ENCODE data around the gene PHOSPHO1.
"Not testable (repeated sequence)": the region's sequence is repeated elsewhere in the genome, so short reads cannot be mapped to it uniquely, and the experiment has no call there.

Gene PHOSPHO1

GRCh38 chr17:49193513-49194296 is 36.9 kb downstream of the PHOSPHO1 start:
- DNase-seq (ENCODE audit: low read depth, low spot score): peak; percentile 75

- peak; percentile 90 for DNase-seq (ENCODE audit: low read depth, low spot score)
These were observed 38.5 kb downstream of the PHOSPHO1 start for GRCh38 chr17:49191917-49192741.

GRCh38 chr17:49191409-49191916 is 39.1 kb downstream of the PHOSPHO1 start:
- DNase-seq (ENCODE audit: low read depth, low spot score): no peak

- DNase-seq (ENCODE audit: low read depth, low spot score): no peak
These were observed 39.7 kb downstream of the PHOSPHO1 start for GRCh38 chr17:49190932-49191331.

GRCh38 chr17:49187301-49187700 is 43.3 kb downstream of the PHOSPHO1 start:
- no peak for DNase-seq (ENCODE audit: low read depth, low spot score)

- not testable (repeated sequence) for DNase-seq (ENCODE audit: low read depth, low spot score)
These were observed 45.2 kb downstream of the PHOSPHO1 start for GRCh38 chr17:49185381-49185780.

- not testable (repeated sequence) for DNase-seq (ENCODE audit: low read depth, low spot score)
These were observed 46.1 kb downstream of the PHOSPHO1 start for GRCh38 chr17:49184522-49184921.

- no peak for DNase-seq (ENCODE audit: low read depth, low spot score)
These were observed 46.8 kb downstream of the PHOSPHO1 start for GRCh38 chr17:49183801-49184200.

GRCh38 chr17:49183341-49183740 is 47.2 kb downstream of the PHOSPHO1 start:
- no peak for DNase-seq (ENCODE audit: low read depth, low spot score)

GRCh38 chr17:49180998-49181635 is 49.5 kb downstream of the PHOSPHO1 start:
- no peak for DNase-seq (ENCODE audit: low read depth, low spot score)

GRCh38 chr17:49180303-49180702 is 50.3 kb downstream of the PHOSPHO1 start:
- DNase-seq (ENCODE audit: low read depth, low spot score): peak; percentile 58

GRCh38 chr17:49175978-49176377 is 54.6 kb downstream of the PHOSPHO1 start:
- not testable (repeated sequence) for DNase-seq (ENCODE audit: low read depth, low spot score)
